ENCODE data around the gene NFE2L3. TPM values are rescaled to one million over a fixed set of nuclear protein-coding genes. Genes with fewer than 3 reads are reported as not detected.
"Not testable (repeated sequence)": the region's sequence is repeated elsewhere in the genome, so short reads cannot be mapped to it uniquely, and the experiment has no call there.

Gene NFE2L3
- total RNA-seq, 1 donor from 2014 or later: 5.8 TPM

- FAIRE-seq (no peak), DNase-seq (ENCODE audit: low read depth) (no peak)
- Histone ChIP-seq H3K27me3 (ENCODE audit: control insufficient read depth, insufficient read depth, low read length) (no peaks in the 10 kb centered on the region), H3K4me3 (ENCODE audit: low read depth, low read length) (no peak overlapping the region), H3K36me3 (ENCODE audit: control insufficient read depth, insufficient read depth, low read length) (no peaks in the 10 kb centered on the region)
- TF ChIP-seq, protein P1, sequence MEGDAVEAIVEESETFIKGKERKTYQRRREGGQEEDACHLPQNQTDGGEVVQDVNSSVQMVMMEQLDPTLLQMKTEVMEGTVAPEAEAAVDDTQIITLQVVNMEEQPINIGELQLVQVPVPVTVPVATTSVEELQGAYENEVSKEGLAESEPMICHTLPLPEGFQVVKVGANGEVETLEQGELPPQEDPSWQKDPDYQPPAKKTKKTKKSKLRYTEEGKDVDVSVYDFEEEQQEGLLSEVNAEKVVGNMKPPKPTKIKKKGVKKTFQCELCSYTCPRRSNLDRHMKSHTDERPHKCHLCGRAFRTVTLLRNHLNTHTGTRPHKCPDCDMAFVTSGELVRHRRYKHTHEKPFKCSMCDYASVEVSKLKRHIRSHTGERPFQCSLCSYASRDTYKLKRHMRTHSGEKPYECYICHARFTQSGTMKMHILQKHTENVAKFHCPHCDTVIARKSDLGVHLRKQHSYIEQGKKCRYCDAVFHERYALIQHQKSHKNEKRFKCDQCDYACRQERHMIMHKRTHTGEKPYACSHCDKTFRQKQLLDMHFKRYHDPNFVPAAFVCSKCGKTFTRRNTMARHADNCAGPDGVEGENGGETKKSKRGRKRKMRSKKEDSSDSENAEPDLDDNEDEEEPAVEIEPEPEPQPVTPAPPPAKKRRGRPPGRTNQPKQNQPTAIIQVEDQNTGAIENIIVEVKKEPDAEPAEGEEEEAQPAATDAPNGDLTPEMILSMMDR (IDR thresholded peaks at IDR 0.05; ENCODE audit: insufficient read depth, low read length, severe bottlenecking): no peak
Measured at GRCh38 chr7:26115650-26116049, 36.3 kb upstream of the NFE2L3 start.

- Histone ChIP-seq H3K36me3 (ENCODE audit: control insufficient read depth, insufficient read depth, low read length) (no peaks in the 10 kb centered on the region), H3K4me3 (ENCODE audit: low read depth, low read length) (no peak overlapping the region), H3K27me3 (ENCODE audit: control insufficient read depth, insufficient read depth, low read length) (no peaks in the 10 kb centered on the region)
- DNase-seq (ENCODE audit: low read depth) (no peak), FAIRE-seq (no peak)
- TF ChIP-seq, protein P1 (IDR thresholded peaks at IDR 0.05; ENCODE audit: insufficient read depth, low read length, severe bottlenecking): no peak
Measured at GRCh38 chr7:26117142-26117807, 34.7 kb upstream of the NFE2L3 start.

GRCh38 chr7:26117970-26118369 is 34.0 kb upstream of the NFE2L3 start:
- TF ChIP-seq, protein P1 (IDR thresholded peaks at IDR 0.05; ENCODE audit: insufficient read depth, low read length, severe bottlenecking): no peak

DNA sequence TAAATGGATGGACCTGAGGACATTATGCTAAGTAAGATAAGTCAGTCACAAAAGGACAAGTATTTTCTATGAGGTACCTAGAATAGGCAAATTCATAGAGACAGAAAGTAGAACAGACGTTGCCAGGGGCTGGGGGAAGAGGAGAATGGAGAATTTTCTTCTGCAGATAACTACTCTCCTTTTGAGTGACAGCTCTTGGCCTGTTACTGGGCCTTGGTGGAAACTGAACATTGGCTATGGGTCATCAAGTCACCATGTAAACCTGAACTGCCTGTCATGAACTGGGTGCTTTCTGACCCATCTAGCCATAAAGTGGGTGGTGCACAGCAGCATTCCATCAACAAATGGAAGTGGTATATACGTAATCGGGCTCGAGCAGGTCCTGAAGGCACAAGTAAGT is 29.3 kb upstream of the NFE2L3 start:
- DNase-seq (ENCODE audit: low read depth) (no peak), FAIRE-seq (no peak)
- H3K36me3 ChIP-seq (ENCODE audit: control insufficient read depth, insufficient read depth, low read length): no peaks in the 10 kb centered on the region
- H3K4me3 ChIP-seq (ENCODE audit: low read depth, low read length): no peak overlapping the region
- TF ChIP-seq, protein P1 (IDR thresholded peaks at IDR 0.05; ENCODE audit: insufficient read depth, low read length, severe bottlenecking): no peak
- no peaks in the 10 kb centered on the region for H3K27me3 ChIP-seq (ENCODE audit: control insufficient read depth, insufficient read depth, low read length)

More at GRCh38 chr7:26117970-26118369, 34.0 kb upstream of the NFE2L3 start:
- Histone ChIP-seq H3K27me3 (ENCODE audit: control insufficient read depth, insufficient read depth, low read length) (no peaks in the 10 kb centered on the region), H3K4me3 (ENCODE audit: low read depth, low read length) (no peak overlapping the region), H3K36me3 (ENCODE audit: control insufficient read depth, insufficient read depth, low read length) (no peaks in the 10 kb centered on the region)
- FAIRE-seq (peak; percentile 58), DNase-seq (ENCODE audit: low read depth) (no peak)

DNA sequence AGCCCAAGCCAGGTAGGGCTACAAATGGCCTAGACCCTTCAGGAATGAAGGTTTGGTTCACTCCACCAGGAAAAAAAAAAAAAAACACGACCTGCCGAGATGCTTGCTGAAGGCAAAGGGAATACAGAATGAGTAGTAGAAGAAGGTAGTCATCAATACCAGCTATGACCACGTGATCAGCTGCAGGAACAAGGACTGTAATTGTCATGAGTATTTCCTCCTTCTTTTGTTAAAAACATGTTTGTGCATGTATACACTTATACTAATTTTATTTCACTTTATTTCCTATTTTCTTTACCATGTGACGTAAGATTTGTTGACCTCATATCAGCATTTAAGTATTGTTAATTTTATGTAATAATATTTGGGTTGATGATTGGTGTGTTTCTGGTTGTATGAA is 27.2 kb upstream of the NFE2L3 start:
- DNase-seq (ENCODE audit: low read depth): peak; percentile 55
- not testable (repeated sequence) for FAIRE-seq; H3K27me3 ChIP-seq (ENCODE audit: control insufficient read depth, insufficient read depth, low read length); H3K36me3 ChIP-seq (ENCODE audit: control insufficient read depth, insufficient read depth, low read length); H3K4me3 ChIP-seq (ENCODE audit: low read depth, low read length)

DNA sequence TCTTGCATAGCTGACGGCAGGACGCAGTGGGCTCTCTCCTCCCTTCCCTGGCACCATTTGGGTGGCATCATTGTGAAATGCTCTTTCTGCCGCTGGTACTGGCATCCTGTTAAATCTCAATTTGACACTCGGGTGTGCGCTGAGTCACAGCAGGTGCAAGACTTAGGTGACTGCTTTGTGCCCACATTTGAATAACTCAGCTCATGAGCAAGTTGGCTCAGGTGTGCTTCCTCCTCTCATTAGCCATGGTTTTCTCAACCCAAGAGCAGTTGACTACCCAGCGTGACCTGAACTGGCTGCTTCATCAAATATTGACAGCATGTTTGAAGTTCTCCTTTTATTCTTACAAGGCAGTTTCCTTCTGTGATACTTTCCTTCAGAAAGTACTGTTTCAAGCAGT is 24.6 kb upstream of the NFE2L3 start:
- no peaks in the 10 kb centered on the region for H3K36me3 ChIP-seq (ENCODE audit: control insufficient read depth, insufficient read depth, low read length)
- TF ChIP-seq, protein P1 (IDR thresholded peaks at IDR 0.05; ENCODE audit: insufficient read depth, low read length, severe bottlenecking): no peak

More for the DNA sequence above, 24.6 kb upstream of the NFE2L3 start:
- Histone ChIP-seq H3K27me3 (ENCODE audit: control insufficient read depth, insufficient read depth, low read length) (no peaks in the 10 kb centered on the region), H3K4me3 (ENCODE audit: low read depth, low read length) (no peak overlapping the region)
- peak; percentile 25 for DNase-seq (ENCODE audit: low read depth)
- FAIRE-seq: peak; percentile 72

Measured in bronchial epithelial cell (primary cell).